IPS-20b (cell line): ENCODE measurements around the gene CDK14.
A peak's percentile ranks its signal among the peaks of the same experiment; 100 is the strongest.
"Not testable (repeated sequence)": the region's sequence is repeated elsewhere in the genome, so short reads cannot be mapped to it uniquely, and the experiment has no call there.

ENCODE experiments used
- H3K27ac ChIP-seq: one replicate; pipeline ENCODE4 v1.5.1; 2013; ENCODE audit warnings: low read length
- H3K27me3 ChIP-seq: 2 replicates; pipeline ENCODE4 v1.6.1; 2013; ENCODE audit warnings: mild to moderate bottlenecking, low read length, inconsistent platforms; ENCODE audit not compliant: insufficient read depth
- H3K36me3 ChIP-seq: 2 replicates; pipeline ENCODE4 v1.6.1; 2013; ENCODE audit warnings: low read depth, mild to moderate bottlenecking, inconsistent platforms, low read length, moderate library complexity; ENCODE audit not compliant: insufficient read depth
- H3K4me1 ChIP-seq: 2 replicates; pipeline ENCODE4 v1.6.1; 2013; ENCODE audit warnings: mild to moderate bottlenecking, control low read depth, inconsistent platforms, low read length, moderate library complexity; ENCODE audit not compliant: insufficient read depth
- H3K4me3 ChIP-seq: 2 replicates; pipeline ENCODE4 v1.5.1; 2013; ENCODE audit warnings: mild to moderate bottlenecking, low read length, inconsistent platforms
- H3K9ac ChIP-seq: 2 replicates; pipeline ENCODE4 v1.6.1; 2013; ENCODE audit warnings: low read depth, mild to moderate bottlenecking, inconsistent platforms, low read length, moderate library complexity
- H3K9me3 ChIP-seq: 2 replicates; pipeline ENCODE4 v1.6.1; 2013; ENCODE audit warnings: mild to moderate bottlenecking, low read depth, low read length, inconsistent platforms; ENCODE audit not compliant: insufficient read depth

Gene CDK14

GRCh38 chr7:90726623-90727022 is 130.5 kb downstream of the CDK14 start:
- H3K27ac ChIP-seq, result no peak overlapping the region
- H3K4me1 ChIP-seq, result peaks cover 14% of the 10 kb centered on the region
- H3K36me3 ChIP-seq, result no peaks in the 10 kb centered on the region
- no peak overlapping the region for H3K9ac ChIP-seq
- H3K27me3 ChIP-seq, result no peaks in the 10 kb centered on the region
- H3K4me3 ChIP-seq, result 0 out of 2 replicates have a peak overlapping the region, but pooled peaks have one; percentile 12
- H3K9me3 ChIP-seq, result peaks cover 5% of the 10 kb centered on the region; the same call in 1 of the 2 replicates

DNA sequence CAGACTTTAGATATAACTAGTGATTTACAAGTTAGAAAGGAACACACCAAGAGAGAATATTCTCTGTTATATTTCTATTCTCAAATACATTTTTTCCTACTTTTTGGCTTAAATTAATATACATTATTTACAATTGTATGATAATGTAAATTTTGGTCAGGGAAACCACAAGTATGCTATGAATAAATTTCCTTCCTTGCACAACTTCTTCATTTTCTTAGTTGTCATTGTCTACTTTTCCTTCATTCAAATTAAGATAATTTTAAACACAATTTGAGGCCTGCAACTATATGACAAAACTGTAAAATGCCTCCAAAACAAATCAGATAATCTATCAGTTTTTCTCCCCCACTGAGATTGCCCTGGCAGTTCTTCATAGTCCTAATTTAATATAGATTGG is 131.3 kb downstream of the CDK14 start:
- H3K9me3 ChIP-seq, result peaks cover 5% of the 10 kb centered on the region; the same call in 1 of the 2 replicates
- peaks cover 14% of the 10 kb centered on the region for H3K4me1 ChIP-seq

GRCh38 chr7:90728568-90728967 is 132.4 kb downstream of the CDK14 start:
- Histone ChIP-seq H3K27ac (no peak overlapping the region), H3K27me3 (no peaks in the 10 kb centered on the region), H3K4me3 (no peak overlapping the region), H3K36me3 (no peaks in the 10 kb centered on the region), H3K4me1 (peaks cover 14% of the 10 kb centered on the region), H3K9me3 (peaks cover 5% of the 10 kb centered on the region; the same call in 1 of the 2 replicates), H3K9ac (no peak overlapping the region)

More for the DNA sequence above, 131.3 kb downstream of the CDK14 start:
- H3K27ac ChIP-seq, result no peak overlapping the region
- no peaks in the 10 kb centered on the region for H3K36me3 ChIP-seq
- H3K9ac ChIP-seq, result no peak overlapping the region
- no peaks in the 10 kb centered on the region for H3K27me3 ChIP-seq
- no peak overlapping the region for H3K4me3 ChIP-seq

DNA sequence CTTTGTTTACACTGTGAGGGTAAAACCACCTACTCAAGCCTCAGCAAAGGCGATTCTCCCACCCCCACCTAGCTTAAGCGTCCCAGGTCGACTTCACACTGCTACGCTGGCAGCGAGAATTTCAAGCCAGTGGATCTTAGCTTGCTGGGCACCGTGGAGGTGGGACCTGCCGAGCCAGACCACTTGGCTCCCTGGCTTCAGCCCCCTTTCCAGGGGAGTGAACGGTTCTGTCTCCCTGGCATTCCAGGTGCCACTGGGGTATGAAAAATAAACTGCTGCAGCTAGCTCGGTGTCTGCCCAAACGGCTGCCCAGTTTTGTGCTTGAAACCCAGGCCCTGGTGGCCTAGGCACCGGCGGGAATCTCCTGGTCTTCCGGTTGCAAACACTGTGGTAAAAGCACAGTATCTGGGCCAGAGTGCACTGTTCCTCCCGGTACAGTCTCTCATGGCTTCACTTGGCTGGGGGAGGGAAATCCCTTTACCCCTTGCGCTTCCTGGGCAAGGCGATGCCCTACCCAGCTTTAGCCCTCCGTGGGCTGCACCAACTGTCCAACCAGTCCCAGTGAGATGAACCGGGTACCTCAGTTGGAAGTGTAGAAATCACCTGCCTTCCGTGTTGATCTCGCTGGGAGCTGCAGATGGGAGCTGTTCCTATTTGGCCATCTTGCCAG is 139.6 kb downstream of the CDK14 start:
- H3K27ac ChIP-seq, H3K9me3 ChIP-seq, H3K27me3 ChIP-seq, H3K36me3 ChIP-seq, H3K4me3 ChIP-seq, H3K9ac ChIP-seq, H3K4me1 ChIP-seq: not testable (repeated sequence)

DNA sequence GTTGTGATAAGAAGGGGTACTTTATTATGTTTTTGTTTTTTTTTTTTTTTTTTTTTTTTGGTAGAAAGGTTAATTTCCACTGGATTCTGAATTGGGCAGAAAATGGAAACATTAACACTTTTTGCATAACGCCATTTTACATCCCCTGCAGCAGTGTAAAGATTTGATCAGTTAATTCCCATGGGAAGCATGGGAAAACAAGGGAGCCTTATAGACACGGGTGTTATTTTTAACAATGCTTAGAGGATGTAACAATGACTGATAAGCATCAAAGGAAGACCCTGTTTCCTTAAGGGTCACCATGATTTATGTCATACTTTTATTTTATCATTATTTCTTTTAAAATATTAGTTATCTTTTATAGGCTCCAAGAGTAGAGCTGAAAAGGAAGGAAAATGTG is 140.2 kb downstream of the CDK14 start:
- Histone ChIP-seq H3K27ac (no peak overlapping the region), H3K4me1 (no peaks in the 10 kb centered on the region), H3K4me3 (no peak overlapping the region), H3K27me3 (no peaks in the 10 kb centered on the region), H3K9ac (no peak overlapping the region), H3K9me3 (no peaks in the 10 kb centered on the region), H3K36me3 (0 out of 2 replicates have a peak, but pooled peaks cover 7% of the 10 kb centered on the region)

DNA sequence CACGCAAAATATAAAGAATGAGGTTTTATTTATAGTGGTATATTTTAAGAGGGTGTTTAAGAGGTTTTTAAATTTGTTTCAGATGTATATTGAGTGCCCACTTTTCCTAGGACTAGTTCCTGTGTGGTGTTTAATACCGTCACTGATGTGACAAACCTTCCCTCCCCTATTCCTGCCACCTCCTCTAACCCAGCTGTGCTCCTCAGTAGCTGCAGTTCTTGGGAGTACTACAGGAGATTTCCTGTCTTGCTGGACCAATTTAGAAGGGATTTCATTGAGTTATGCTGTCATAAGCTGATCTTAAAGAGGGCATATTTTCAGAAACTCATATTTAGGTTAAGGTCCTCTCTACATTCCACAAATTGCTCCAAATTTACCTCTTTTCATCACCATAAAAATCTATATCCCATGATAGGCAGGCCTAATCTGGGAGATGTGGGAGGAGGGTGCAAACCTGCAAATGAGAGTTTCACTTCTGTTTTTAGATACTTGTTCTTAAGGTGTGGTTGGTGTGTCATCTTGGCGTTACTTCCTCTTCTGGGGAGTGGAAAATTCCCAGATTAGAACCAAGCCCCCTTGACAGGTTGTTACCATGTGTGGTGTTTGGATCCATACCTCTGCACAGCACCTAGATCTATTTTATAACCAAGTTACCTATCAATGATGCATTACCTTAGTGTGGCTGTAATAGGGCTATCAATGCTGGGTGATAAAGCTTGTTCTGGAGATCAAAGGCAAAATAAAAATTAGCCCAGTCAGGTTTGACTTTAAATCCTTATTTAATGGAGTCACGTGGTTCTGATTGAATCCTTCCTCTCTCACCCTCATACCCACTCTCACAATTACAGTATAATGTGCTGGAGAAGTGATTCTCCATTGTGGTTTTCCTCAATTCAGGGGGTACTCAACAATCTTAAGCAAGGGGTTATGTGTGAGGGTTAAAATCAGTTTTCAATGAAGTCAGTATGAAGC is 141.1 kb downstream of the CDK14 start:
- no peak overlapping the region for H3K27ac ChIP-seq
- no peak overlapping the region for H3K4me3 ChIP-seq
- H3K9ac ChIP-seq, result no peak overlapping the region
- no peaks in the 10 kb centered on the region for H3K9me3 ChIP-seq
- no peaks in the 10 kb centered on the region for H3K4me1 ChIP-seq
- H3K36me3 ChIP-seq, result 0 out of 2 replicates have a peak, but pooled peaks cover 7% of the 10 kb centered on the region
- H3K27me3 ChIP-seq, result no peaks in the 10 kb centered on the region

DNA sequence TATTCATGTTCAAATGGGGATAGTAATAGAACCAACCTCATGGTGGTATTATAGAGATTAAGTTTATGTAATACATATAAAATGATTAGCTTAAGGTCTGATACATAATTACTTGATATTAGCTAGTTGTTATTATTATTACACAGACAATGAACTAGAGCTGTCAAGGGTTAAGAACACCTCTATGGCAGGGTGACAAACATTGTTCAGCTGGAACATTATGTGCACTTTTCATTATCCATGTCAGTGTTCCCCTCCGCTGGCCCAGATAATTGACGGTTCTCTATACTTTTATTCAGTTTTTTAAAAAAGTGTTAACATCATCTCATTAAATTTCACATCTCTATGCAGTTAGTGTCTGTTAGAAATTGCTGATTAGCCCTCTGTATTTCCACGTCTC is 142.1 kb downstream of the CDK14 start:
- Histone ChIP-seq H3K9ac (no peak overlapping the region), H3K27ac (no peak overlapping the region), H3K27me3 (no peaks in the 10 kb centered on the region), H3K9me3 (no peaks in the 10 kb centered on the region), H3K4me3 (no peak overlapping the region), H3K4me1 (no peaks in the 10 kb centered on the region), H3K36me3 (0 out of 2 replicates have a peak, but pooled peaks cover 7% of the 10 kb centered on the region)

DNA sequence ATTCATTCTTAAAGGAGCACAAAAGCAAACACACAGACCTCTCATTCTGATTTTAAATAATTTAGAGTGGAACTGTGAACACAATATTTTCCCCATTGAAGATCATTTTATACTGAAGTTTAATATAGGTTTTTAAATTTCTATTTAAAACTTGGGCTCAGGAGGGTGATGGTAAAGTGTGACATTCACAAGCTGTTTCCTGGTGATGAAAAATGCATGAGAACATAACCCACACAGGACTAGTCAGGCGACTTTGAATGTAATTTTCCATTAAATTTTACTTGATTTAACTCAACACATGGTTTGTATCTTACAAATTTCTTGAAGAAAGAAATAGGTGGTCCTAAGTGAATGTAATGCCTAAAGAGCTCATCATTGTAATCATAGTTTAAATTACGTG is 143.6 kb downstream of the CDK14 start:
- no peaks in the 10 kb centered on the region for H3K4me1 ChIP-seq
- 0 out of 2 replicates have a peak, but pooled peaks cover 7% of the 10 kb centered on the region for H3K36me3 ChIP-seq
- H3K9ac ChIP-seq, result no peak overlapping the region

DNA sequence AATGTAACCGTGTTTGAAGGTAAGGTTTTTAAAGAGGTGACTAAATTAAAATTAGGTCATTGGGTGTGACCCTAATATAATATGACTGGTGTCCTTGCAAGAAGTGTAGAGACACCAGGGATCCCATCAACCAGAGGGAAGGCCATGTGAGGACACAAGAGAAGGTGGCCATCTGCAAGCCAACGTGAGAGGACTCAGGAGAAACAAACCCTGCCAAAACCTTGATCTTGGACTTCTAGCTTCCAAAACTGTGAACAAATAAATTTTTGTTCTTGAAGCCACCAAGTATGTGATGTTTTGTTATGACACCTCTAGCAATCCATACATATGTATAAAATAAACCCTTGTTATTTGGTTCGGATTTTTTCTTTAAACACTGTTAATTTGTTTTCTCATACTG is 144.3 kb downstream of the CDK14 start:
- Histone ChIP-seq H3K9me3 (no peaks in the 10 kb centered on the region), H3K27ac (no peak overlapping the region), H3K4me1 (no peaks in the 10 kb centered on the region), H3K4me3 (no peak overlapping the region), H3K27me3 (no peaks in the 10 kb centered on the region), H3K9ac (no peak overlapping the region), H3K36me3 (0 out of 2 replicates have a peak, but pooled peaks cover 2% of the 10 kb centered on the region)

More for the DNA sequence above, 143.6 kb downstream of the CDK14 start:
- no peaks in the 10 kb centered on the region for H3K9me3 ChIP-seq
- no peak overlapping the region for H3K27ac ChIP-seq
- no peak overlapping the region for H3K4me3 ChIP-seq
- no peaks in the 10 kb centered on the region for H3K27me3 ChIP-seq

GRCh38 chr7:90743626-90744025 is 147.5 kb downstream of the CDK14 start:
- H3K27ac ChIP-seq, result no peak overlapping the region
- H3K4me1 ChIP-seq, result no peaks in the 10 kb centered on the region
- H3K9me3 ChIP-seq, result no peaks in the 10 kb centered on the region

GRCh38 chr7:90747516-90747915 is 151.4 kb downstream of the CDK14 start:
- Histone ChIP-seq H3K4me3 (no peak overlapping the region), H3K36me3 (no peaks in the 10 kb centered on the region), H3K27ac (no peak overlapping the region), H3K4me1 (no peaks in the 10 kb centered on the region), H3K9me3 (no peaks in the 10 kb centered on the region), H3K27me3 (no peaks in the 10 kb centered on the region), H3K9ac (no peak overlapping the region)

More at GRCh38 chr7:90743626-90744025, 147.5 kb downstream of the CDK14 start:
- Histone ChIP-seq H3K27me3 (no peaks in the 10 kb centered on the region), H3K9ac (no peak overlapping the region), H3K36me3 (no peaks in the 10 kb centered on the region), H3K4me3 (no peak overlapping the region)
